HEK293 (cell line): ENCODE measurements around the gene MSI2.

Experiments used
- CTCF ChIA-PET: fragments of 350-600 bp; formaldehyde crosslinking; extraction: SDS; loops from one replicate; lab custom pipeline; 2021; ENCODE audit warnings: antibody characterized with exemption; lab: Yijun Ruan, JAX
- POLR2A ChIA-PET: fragments of 300-600 bp; formaldehyde crosslinking; extraction: SDS; loops from one replicate; lab custom pipeline; 2020; ENCODE audit warnings: antibody characterized with exemption, inconsistent platforms; lab: Yijun Ruan, JAX
- H3K27ac ChIP-seq: fragments of 200-500 bp; sonication (Bioruptor generic); 2 replicates; pipeline ENCODE4 v1.5.1; 2014; ENCODE audit warnings: low read depth, low read length, control low read depth, inconsistent platforms; ENCODE audit errors: extremely low read depth
- H3K36me3 ChIP-seq, 2 experiments: fragments of 200-500 bp in 1 of 2; sonication (Bioruptor generic) in 1 of 2; 1 replicate in 1 of 2; 2 replicates in 1 of 2; pipeline ENCODE4 v1.5.1; 2014 to 2017; ENCODE audit warnings: inconsistent platforms in 2 of 2, low read length in 2 of 2; ENCODE audit not compliant: control insufficient read depth in 2 of 2, insufficient read depth in 1 of 2
- H3K4me1 ChIP-seq: fragments of 200-500 bp; sonication (Bioruptor generic); 2 replicates; pipeline ENCODE4 v1.5.1; 2014; ENCODE audit warnings: mild to moderate bottlenecking, low read length, inconsistent platforms; ENCODE audit not compliant: control insufficient read depth, insufficient read depth
- H3K4me3 ChIP-seq: 2 replicates; pipeline ENCODE4 v1.5.1; 2011; ENCODE audit warnings: low read depth, mild to moderate bottlenecking, control low read depth, low read length, moderate library complexity
- H3K9me3 ChIP-seq: fragments of 200-500 bp; sonication (Bioruptor generic); 2 replicates; pipeline ENCODE4 v1.5.1; 2014; ENCODE audit warnings: low read depth, low read length, inconsistent platforms; ENCODE audit not compliant: control insufficient read depth, insufficient read depth
- HOXC10 ChIP-seq: sonication (generic); formaldehyde crosslinking; IDR thresholded peaks from 2 replicates; pipeline ENCODE4 v1.8.1; 2023; ENCODE audit warnings: mild to moderate bottlenecking, missing genetic modification reagents
- KLF16 ChIP-seq: fragments of 450-650 bp; formaldehyde crosslinking; IDR thresholded peaks from 2 replicates; pipeline ENCODE4 v1.5.1; 2017; ENCODE audit warnings: missing biosample characterization, missing genetic modification characterization
- PRDM10 ChIP-seq: fragments of 450-650 bp; formaldehyde crosslinking; IDR thresholded peaks from 2 replicates; pipeline ENCODE4 v1.5.1; 2016; ENCODE audit warnings: missing biosample characterization, missing genetic modification characterization
- ZBTB21 ChIP-seq: fragments of 450-650 bp; formaldehyde crosslinking; IDR thresholded peaks from 2 replicates; pipeline ENCODE4 v1.5.1; 2017; ENCODE audit warnings: missing biosample characterization, missing genetic modification characterization
- ZFP3 ChIP-seq: fragments of 450-650 bp; formaldehyde crosslinking; IDR thresholded peaks from 2 replicates; pipeline ENCODE4 v1.5.1; 2016; ENCODE audit warnings: low read depth, missing biosample characterization, missing genetic modification characterization
- ZNF140 ChIP-seq: fragments of 450-650 bp; formaldehyde crosslinking; IDR thresholded peaks from 2 replicates; pipeline ENCODE4 v1.5.1; 2016; ENCODE audit warnings: missing biosample characterization, missing genetic modification characterization
- ZNF19 ChIP-seq: fragments of 450-650 bp; formaldehyde crosslinking; IDR thresholded peaks from 2 replicates; pipeline ENCODE4; 2016; ENCODE audit warnings: missing biosample characterization, missing genetic modification characterization, low read depth
- ZNF394 ChIP-seq: fragments of 450-650 bp; formaldehyde crosslinking; IDR thresholded peaks from 2 replicates; pipeline ENCODE4 v1.5.1; 2016; ENCODE audit warnings: missing biosample characterization, missing genetic modification characterization, mild to moderate bottlenecking, moderate library complexity, borderline replicate concordance
- ZNF513 ChIP-seq: fragments of 450-650 bp; IDR thresholded peaks from 2 replicates; pipeline ENCODE4 v1.5.1; 2018; ENCODE audit warnings: missing biosample characterization, missing genetic modification characterization
- ZNF670 ChIP-seq: fragments of 450-650 bp; formaldehyde crosslinking; IDR thresholded peaks from 2 replicates; pipeline ENCODE4 v1.5.1; 2016; ENCODE audit warnings: missing biosample characterization, missing genetic modification characterization, low read depth
- ZNF768 ChIP-seq: fragments of 450-650 bp; formaldehyde crosslinking; IDR thresholded peaks from 2 replicates; pipeline ENCODE4 v1.5.1; 2018; ENCODE audit warnings: missing biosample characterization, mild to moderate bottlenecking, missing genetic modification characterization
- ZNF776 ChIP-seq: fragments of 450-650 bp; formaldehyde crosslinking; IDR thresholded peaks from 2 replicates; pipeline ENCODE4 v1.5.0; 2017; ENCODE audit warnings: missing biosample characterization, missing genetic modification characterization, borderline replicate concordance
- TF ChIP-seq, protein P1 (sequence below): fragments of 450-650 bp; formaldehyde crosslinking; IDR thresholded peaks from 2 replicates; pipeline ENCODE4 v1.5.0; 2017; ENCODE audit warnings: missing biosample characterization, missing genetic modification characterization, borderline replicate concordance
- TF ChIP-seq, protein P2 (sequence below): fragments of 450-650 bp; formaldehyde crosslinking; IDR thresholded peaks from 2 replicates; pipeline ENCODE4 v1.5.1; 2016; ENCODE audit warnings: missing biosample characterization, missing genetic modification characterization

Gene MSI2

DNA sequence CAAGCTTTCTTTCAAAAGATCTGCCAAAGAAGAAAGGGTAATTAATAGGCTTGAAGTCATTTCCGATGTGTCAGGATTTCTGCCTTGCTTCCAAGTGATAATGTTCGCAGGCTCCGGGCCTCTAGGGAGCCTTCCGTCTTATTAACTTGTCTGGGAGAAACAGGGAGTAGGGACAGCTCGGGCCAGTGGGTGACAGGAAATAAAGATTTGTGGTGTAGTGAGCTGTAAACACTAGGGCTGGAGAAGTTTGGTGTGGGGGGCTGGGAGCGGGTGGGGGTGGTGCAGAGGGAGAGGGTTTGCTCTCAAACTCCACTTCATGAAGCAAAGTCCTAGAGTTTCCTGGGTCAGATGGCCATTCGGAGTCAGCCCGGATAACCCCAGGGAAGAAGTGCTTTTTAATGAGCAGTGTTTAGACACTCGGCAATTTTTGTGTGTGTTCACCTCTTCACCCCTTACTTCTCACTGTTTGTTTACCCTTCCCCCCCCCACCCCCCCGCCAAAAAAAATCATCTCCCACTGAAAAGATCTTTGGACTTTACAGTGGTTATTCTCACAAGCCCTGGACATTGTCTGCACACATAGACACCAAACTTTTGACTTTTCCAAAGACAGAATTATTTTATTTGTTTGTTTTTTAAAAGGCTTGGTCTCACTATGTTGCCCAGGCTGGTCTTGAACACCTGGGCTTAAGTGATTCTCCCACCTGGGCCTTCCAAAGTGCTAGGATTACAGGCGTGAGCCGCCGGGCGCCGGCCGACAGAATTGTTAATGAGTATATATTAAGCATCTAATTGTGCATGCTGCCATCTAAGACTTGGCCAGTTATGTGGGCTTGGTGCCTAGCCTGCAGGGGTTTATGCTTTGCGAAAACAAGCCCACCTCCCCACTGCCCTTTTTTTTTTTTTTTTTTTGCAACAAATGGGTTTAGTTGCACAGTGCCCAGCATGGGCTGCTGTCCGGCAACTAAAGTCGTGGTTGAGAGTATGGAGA is 292.4 kb downstream of the MSI2 start (continued):
- TF ChIP-seq ZNF140 (no peak), ZBTB21 (tag by site-specific recombination) (no peak), ZNF776 (tag by site-specific recombination) (no peak), ZNF394 (peak; percentile 42; the same call in 1 of the 2 replicates), HOXC10 (no peak), ZNF513 (tag by site-specific recombination) (no peak), KLF16 (peak; percentile 63; the same call in 1 of the 2 replicates)

- CTCF ChIA-PET, result interaction anchor here (0.6 to 1.7 kb wide), 3 partner anchors 48 to 306 kb away, joined by 3 to 7 read pairs (median 6); no protein-coding TSS in a partner anchor
- no peak overlapping the region for H3K4me3 ChIP-seq
- peak; percentile 91 for TF ChIP-seq ZNF768
- TF ChIP-seq, protein P1, sequence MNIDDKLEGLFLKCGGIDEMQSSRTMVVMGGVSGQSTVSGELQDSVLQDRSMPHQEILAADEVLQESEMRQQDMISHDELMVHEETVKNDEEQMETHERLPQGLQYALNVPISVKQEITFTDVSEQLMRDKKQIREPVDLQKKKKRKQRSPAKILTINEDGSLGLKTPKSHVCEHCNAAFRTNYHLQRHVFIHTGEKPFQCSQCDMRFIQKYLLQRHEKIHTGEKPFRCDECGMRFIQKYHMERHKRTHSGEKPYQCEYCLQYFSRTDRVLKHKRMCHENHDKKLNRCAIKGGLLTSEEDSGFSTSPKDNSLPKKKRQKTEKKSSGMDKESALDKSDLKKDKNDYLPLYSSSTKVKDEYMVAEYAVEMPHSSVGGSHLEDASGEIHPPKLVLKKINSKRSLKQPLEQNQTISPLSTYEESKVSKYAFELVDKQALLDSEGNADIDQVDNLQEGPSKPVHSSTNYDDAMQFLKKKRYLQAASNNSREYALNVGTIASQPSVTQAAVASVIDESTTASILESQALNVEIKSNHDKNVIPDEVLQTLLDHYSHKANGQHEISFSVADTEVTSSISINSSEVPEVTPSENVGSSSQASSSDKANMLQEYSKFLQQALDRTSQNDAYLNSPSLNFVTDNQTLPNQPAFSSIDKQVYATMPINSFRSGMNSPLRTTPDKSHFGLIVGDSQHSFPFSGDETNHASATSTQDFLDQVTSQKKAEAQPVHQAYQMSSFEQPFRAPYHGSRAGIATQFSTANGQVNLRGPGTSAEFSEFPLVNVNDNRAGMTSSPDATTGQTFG (tag by site-specific recombination), result no peak
- no peak for TF ChIP-seq PRDM10
- no peak for TF ChIP-seq ZFP3 (tag by site-specific recombination)
- TF ChIP-seq, protein P2, sequence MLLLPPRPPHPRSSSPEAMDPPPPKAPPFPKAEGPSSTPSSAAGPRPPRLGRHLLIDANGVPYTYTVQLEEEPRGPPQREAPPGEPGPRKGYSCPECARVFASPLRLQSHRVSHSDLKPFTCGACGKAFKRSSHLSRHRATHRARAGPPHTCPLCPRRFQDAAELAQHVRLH (tag by site-specific recombination), result 0 out of 2 replicates have a peak, but pooled peaks have one; percentile 53
- no peak for TF ChIP-seq ZNF19 (tag by site-specific recombination)
Observed at GRCh38 chr17:57549468-57549867, 293.1 kb downstream of the MSI2 start.

GRCh38 chr17:57550016-57550415 is 293.7 kb downstream of the MSI2 start:
- no peaks in the 10 kb centered on the region for H3K9me3 ChIP-seq
- ChIA-PET POLR2A (no interaction called here), CTCF (interaction anchor here (0.6 to 1.7 kb wide), 5 partner anchors 48 to 307 kb away, joined by 3 to 7 read pairs (median 4); no protein-coding TSS in a partner anchor)
- H3K4me1 ChIP-seq, result peaks cover 69% of the 10 kb centered on the region
- H3K4me3 ChIP-seq, result no peak overlapping the region
- H3K27ac ChIP-seq, result no peak overlapping the region
- no peak for TF ChIP-seq ZNF670 (tag by site-specific recombination)
- no peaks in the 10 kb centered on the region for H3K36me3 ChIP-seq

More at GRCh38 chr17:57549468-57549867, 293.1 kb downstream of the MSI2 start:
- no peaks in the 10 kb centered on the region for H3K9me3 ChIP-seq
- H3K4me1 ChIP-seq, result peaks cover 69% of the 10 kb centered on the region
- H3K36me3 ChIP-seq, result no peaks in the 10 kb centered on the region
- POLR2A ChIA-PET, result no interaction called here
- H3K27ac ChIP-seq, result peak overlapping the region; percentile 28; the same call in 1 of the 2 replicates
